Cardiac septum (tissue), 1 donor: ENCODE measurements around the gene IDI2. TPM values are rescaled to one million over a fixed set of nuclear protein-coding genes. Genes with fewer than 3 reads are reported as not detected.

Experiments
- DNase-seq: peaks from one replicate; pipeline ENCODE4 v3.0.0-alpha.2; 2020; ENCODE audit warnings: low spot score
- intact Hi-C: fragments of 100-400 bp; cut with DNase I; formaldehyde crosslinking; loops from one replicate; pipeline ENCODE4 v1.14.0; 2022
- total RNA-seq: library from RNA; stranded (reverse); fragmentation: NEBNext Ultra II Directional; extraction: Animal tissue kit (Norgen Biotek cat#: 25700); gene quantifications from one replicate; pipeline ENCODE4 v1.2.1, GENCODE V29; 2021
- donor health status: DM: no; HTN: no; CAD: no.

Gene IDI2
- total RNA-seq, 1 donor from 2014 or later: 0.51 TPM

DNA sequence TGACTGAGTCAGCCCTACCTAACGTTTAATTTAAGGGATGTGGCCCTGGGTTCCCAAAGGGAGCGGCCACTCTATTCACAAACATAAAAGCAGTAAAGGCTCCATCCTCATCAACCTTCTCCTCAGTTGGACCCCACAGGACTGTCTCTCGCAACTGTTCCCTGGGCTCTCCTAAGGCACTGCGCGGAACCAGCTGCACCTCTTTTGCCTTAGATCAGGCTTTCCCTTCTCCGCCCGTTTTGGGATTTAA is 38.1 kb downstream of the IDI2 start:
- intact Hi-C loops: loop anchor here (10.0 kb wide), 1 partner anchor 123 kb away; no protein-coding TSS in a partner anchor
- DNase-seq: no peak

DNA sequence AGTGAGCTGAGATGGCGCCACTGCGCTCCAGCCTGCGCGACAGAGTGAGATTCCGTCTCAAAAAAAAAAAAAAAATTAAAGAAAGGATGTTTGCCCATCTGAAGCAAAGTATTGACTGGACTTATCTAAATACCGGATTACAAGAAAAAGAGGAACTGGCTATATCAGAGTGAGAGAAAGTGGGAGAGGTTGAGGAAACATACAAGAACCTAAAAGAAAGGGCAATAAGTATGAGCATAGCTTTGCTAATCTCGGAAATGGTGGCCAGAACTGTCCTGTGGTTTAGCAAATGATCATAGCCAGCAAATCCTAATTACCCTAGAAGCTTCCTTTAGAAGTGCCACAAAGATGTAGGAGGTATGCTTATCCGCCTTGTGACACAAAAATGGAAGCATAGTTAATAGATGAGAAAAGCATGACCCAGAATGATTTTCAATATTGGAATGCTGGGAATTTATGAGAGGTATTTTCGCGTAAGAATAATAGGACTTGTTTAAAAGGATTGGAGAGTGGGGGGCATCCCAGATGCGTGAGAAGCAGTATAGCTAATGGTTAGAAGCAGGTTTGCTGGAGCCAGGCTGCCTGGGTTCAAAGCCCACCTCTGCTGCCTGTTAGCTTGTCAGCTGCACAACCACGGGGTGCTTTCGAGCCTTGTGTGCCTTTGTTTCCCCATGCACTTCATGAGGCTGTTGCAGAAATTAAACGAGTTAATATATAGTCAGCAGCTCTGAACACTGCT is 38.6 kb downstream of the IDI2 start:
- intact Hi-C loops: loop anchor here (10.0 kb wide), 1 partner anchor 122 kb away; no protein-coding TSS in a partner anchor

DNA sequence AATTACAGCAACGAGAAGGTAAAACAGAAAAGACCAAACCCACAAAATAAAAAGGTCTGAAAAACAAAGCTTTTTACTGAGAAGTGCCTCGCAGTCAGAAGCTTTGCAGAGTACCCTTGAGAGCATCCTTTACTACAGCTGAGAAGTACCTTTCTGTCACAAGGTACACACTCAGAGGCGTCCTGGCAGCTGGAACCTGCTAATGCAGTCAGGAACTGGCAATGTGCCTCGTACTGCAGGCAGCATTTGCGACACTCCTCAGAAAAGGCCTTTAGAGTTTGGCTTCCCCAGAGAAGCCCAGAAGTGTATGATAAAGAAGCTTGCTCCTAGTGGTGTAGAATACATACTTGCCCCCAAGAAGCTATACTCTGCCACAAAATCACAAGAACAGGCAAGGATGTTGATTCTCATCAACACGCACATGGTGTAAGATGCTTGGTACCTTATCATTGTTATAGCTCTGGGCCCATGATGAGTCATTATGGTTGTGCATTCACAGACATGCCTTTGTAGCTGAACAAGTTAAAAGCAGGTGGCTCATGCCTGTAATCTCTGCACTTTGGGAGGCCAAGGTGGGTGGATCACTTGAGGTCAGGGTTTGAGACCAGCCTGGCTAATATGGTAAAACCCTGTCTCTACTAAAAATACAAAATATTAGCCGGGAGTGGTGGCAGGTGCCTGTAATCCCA is 39.4 kb downstream of the IDI2 start:
- intact Hi-C loops: loop anchor here (10.0 kb wide), 1 partner anchor 121 kb away; no protein-coding TSS in a partner anchor
- DNase-seq: peak; percentile 44

More for the DNA sequence above, 38.6 kb downstream of the IDI2 start:
- peak; percentile 29 for DNase-seq

DNA sequence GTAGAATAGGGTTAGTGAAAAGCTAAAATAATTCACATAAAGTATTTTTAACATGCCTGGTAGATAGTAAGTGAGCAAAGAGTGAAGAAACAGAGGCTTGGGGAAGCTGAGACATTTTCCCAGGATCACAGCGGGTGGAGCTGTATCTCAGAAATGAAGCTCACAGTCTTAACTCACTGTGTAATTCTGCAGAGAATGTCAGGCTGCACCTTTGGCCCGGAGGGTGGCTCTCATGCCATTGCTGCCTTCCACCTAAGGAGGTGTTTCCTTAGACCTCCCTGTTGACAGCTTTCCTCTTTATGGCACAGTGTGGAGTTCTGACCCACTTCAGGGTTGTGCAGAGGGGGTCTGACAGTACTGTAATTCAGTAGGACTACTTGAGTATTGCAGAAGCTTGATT is 40.3 kb downstream of the IDI2 start:
- intact Hi-C loops: loop anchor here (10.0 kb wide), 1 partner anchor 121 kb away; no protein-coding TSS in a partner anchor
- peak; percentile 19 for DNase-seq

DNA sequence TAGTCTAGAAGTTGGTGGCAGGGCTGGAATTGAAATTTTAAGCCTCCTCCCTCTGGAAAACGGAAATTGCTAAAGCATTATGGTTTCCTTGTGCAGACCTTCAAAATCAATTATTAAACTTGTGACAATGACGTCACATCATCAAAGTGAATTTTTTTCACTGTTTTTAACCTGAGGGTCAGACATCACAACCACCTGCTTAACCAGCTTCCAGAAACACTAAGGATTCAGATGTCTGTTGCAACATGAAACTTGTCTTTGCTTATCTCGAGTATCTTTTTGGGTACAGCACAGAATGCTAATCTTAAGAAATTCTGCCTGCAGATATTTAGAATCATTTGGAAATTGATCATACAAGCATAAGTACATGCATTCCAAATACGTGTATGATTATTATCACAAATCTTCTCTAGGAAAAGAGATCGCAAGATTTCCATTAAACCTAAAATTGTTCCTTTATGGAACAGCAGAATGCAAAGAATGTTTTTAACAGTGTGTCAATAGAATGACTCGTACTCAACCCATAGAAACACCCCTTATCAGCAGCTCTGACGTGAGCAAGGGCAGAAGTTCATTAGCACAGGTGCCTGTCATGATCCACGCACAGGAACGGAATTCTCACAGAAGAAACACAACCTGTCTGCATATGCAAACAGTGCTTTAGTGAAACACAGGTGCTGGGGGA is 41.5 kb downstream of the IDI2 start:
- peak; percentile 4 for DNase-seq
- intact Hi-C loops: loop anchor here (10.0 kb wide), 1 partner anchor 119 kb away; no protein-coding TSS in a partner anchor

DNA sequence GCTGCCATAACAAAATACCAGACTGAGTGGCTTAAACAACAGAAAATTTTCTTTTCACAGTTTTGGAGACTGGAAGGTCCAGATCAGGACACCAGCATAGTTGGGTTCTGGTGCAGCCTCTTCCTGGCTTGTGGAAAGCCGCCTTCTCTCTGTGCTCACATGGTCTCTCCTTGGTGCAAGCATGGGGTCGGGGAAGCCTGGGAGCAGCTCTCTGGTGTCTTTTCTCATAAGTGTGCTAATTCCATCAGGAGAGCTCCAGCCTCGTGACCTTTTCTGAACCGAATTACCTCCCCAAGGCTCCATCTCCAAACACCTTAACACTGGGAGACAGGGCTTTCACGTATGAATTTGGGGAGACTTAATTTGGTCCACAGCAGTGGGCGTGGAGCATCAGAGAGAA is 42.3 kb downstream of the IDI2 start:
- intact Hi-C loops: loop anchor here (10.0 kb wide), 1 partner anchor 119 kb away; no protein-coding TSS in a partner anchor

DNA sequence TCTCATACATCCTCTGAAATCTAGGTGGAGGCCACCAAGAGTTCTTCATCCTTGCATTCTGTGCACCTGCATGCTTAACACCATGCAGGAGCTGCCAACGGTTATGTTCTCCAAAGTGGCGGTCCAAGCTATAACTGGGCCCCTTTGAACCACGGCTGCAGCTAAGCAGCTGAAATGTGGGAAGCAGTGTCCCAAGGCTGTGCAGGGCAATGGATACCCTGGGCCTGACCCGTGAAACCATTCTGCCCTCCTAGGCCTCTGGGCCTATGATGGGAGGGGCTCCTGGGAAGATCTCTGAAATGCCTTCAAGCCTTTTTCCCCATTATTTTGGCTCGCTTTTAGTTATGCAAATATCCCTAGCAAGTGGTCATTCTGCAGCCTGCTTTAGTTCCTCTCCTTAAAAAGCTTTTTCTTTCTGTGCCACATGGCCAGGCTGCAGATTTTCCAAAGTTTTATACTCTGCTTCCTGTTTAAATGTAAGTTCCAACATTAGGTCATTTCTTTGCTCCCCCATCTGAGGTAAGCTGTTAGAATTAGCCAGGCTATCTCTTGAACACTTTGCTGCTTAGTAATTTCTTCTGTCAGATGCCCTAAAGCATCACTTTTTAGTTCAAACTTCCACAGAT is 45.1 kb downstream of the IDI2 start:
- intact Hi-C loops: loop anchor here (10.0 kb wide), 1 partner anchor 116 kb away; no protein-coding TSS in a partner anchor
- DNase-seq: peak; percentile 10

More for the DNA sequence above, 42.3 kb downstream of the IDI2 start:
- DNase-seq: peak; percentile 44

DNA sequence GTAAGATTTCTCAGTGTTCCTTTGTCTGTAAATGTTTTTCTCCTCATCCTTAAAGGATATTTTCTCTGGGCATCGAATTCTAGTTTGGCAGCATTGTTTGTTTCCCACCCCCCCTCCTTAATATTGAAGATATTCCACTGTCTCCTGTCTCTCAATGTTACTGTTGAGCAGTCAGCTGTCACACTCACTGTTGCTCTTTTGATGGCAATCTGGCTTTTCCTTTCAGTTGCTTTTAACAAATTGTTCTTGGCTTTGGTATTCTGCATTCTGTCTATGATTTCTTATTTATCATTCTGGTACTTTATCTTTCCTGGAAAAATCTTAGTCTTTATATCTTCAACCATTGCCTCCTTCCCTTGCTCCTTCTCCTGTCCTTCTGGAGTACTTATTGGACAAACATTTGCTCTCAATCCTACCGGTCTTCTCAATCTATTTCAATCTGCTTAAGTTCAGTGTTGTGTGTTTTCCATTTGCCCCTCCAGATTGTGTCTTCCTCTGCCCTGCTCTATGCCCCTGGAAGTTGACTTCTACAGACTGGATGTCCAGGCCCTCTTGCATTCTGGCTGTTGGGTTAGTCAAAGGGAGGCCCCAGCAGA is 46.7 kb downstream of the IDI2 start:
- intact Hi-C loops: no loop called here
- DNase-seq: no peak

DNA sequence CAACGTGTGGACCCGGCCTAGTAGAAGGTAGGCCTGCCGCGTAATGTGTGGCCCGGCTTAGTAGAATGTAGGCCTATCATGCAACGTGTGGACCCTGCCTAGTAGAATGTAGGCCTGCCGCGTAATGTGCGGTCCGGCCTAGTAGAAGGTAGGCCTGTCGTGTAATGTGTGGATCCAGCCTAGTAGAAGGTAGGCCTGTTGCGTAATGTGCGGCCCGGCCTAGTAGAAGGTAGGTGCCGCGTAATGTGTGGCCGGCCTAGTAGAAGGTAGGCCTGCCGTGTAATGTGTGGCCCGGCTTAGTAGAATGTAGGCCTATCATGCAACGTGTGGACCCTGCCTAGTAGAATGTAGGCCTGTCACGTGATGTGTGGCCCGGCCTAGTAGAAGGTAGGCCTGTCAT is 49.3 kb downstream of the IDI2 start:
- DNase-seq: no peak

DNA sequence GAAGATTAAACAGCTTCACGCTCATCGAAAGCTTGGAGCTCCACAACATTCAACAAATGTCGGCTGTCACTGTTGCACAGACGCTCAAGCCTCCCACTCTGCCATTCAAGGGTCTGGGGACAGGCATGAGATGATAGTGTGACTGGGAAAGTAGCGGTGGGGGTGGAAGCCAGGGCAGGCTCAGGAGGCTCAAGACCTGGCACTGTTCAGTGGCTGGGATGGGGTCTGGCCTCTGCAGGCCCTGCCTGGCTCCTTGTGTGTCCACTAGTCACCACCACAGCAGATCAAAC is 50.9 kb downstream of the IDI2 start:
- intact Hi-C loops: no loop called here
- peak; percentile 57 for DNase-seq

More for the DNA sequence above, 49.3 kb downstream of the IDI2 start:
- intact Hi-C loops: no loop called here

DNA sequence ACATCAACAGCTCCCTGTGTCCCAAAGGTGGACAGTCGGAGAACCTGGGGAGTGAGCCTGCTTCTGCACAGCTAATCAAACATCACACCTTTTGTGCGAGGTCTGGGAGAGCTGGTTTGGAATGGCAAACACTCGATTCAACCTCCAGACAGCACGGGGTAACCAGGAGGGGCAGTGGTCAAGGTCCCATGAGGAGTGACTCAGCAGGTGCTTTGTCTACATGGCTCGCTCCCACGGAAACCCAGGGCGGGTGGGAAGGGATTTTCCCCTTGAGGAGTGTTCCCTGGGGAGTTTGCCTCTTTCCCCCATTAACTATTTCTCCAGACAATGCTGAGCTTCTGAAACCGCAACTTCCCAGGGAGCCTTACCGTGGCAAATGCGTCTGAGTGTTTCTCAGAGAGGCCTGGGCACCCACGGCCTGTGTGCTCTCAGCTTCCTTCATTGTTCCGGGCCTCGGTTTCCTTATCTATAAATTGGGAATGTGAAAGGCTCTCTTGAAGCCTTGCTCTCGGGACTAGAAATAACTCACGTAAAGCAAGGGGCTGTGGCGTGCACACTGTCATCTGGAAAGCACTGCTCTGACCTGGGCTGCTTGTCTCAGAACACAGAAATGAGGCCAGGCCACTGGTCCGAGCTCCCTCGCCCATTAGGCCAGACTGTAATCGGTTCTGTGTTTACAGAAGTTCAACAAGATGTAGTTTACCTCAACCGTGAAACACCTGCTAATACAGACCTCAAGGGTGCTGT is 51.4 kb downstream of the IDI2 start:
- no peak for DNase-seq
- intact Hi-C loops: no loop called here

DNA sequence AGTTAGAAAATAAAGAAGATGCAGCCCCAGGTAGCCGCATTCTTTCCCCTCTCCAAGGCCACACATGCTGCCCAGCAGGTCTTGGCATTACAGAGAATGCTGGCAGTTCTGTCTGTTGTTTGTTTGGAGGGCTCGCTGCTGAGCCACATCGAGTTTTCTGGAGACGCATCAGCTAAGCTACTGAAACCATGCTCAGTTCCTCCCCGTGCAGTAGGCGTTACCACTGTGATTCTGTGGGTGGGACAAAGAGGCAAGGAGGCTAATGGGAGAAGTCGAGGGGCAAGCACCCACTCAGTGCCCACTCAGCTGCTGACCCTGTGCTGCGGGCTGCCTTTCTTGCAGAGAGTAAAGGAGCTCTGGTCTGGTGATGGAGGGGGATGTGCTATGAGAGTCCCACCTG is 52.9 kb downstream of the IDI2 start:
- intact Hi-C loops: no loop called here
- no peak for DNase-seq

DNA sequence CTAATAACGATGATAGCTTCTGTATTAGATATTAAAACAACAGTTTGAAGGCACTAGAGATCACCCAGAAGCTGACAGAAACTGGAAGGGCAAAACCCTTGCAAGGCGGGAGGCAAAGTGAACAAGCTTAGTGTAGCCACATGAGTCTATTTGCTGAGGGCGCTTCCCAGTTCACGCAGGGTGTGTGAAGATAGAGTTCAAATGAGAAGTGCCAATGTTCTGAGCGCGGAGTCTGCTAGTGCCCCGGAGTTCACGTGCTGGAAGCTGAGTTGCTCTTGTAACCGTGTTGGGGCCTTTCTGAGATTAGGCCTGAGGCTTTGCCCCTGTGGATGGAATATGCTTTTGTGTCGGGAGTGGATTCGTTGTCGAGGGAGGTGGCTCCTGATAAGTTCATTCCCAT is 54.0 kb downstream of the IDI2 start:
- DNase-seq: no peak
- intact Hi-C loops: no loop called here

DNA sequence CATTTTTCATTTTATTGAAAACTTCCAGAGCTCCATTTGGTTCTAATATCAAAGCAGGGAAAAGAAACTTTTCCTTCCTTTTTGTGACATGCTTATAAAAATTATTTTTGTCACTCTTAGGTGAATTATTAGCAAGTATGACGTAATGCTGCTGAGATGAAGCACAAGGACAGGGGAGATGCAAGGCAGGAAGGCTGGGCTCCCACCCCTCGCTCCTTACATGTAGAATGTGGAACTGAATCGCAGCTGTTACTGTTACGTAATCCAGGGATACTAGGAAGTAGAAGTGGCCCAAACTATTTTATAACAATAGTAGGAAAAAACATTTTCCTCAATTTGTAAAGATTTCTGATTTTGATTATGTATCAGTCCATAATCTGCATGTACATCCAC is 54.5 kb downstream of the IDI2 start:
- intact Hi-C loops: no loop called here
- no peak for DNase-seq

DNA sequence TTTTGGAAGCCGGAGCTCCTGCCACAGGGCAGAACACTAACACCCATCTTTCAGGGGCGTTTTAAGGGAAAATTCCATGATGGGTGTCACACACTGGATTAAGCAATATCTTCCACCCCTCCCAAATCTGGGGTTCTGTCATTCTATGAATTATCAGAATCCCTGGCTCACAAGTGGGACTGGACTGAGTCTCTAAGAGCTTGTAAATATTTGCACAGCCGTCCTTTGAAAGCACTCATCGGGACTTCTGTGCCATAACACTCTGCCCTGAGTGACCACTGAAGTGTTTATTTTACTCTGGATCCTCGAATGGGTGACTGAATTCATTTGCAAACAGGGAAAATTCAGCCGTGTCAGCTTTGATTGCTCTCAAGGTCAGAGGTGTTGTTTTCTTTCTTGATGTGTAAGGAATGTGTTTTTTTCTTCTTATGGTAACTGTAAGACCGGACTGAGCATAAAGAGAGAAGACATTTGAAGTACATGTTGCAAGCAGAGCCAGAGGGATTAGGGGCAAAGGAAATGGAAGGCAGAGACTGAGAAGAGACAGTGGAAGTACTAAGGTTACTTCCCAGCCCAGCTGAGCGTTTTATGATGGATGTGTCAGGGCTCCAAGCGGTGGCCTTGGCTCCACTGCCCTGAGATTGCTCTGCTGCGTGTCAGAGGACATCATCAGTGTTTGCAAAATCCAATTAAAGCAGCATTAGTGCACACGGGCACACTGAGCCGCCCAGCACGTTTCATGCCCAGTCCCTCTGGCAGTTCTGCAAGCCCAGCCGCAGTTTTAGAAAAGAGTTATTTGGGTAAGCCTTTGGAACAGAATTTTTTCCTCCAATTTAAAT is 55.1 kb downstream of the IDI2 start:
- intact Hi-C loops: no loop called here

DNA sequence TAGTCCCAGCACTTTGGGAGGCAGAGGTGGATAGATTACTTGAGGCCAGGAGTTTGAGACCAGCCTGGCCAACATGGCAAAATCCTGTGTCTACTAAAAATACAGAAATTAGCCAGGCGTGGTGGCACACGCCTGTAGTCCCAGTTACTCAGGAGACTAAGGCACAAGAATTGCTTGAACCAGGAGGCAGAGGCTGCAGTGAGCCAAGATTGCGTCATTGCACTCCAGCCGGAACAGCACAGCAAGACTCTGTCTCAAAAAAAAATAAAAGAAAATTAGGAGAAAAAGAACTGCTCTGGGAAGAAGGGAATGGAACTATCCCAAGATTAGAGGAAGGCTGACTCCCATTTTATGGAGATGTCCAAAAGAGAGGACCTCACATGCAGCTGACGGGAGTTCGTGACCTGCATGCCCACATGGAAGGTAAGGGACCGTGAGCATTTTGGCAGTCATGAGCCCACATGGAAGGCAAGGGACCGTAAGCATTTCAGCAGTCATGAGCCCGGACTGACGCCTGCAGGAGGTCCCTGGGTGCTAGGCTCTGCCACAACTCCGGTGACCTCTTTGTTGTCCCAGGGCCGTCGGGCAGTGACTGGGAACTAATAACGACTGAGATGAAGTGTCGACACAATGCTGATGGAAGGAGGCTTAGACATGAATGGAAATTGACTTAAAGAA is 56.0 kb downstream of the IDI2 start:
- intact Hi-C loops: no loop called here
- DNase-seq: no peak

More for the DNA sequence above, 55.1 kb downstream of the IDI2 start:
- DNase-seq: no peak
